ENCODE measurements around the gene UBR4. TPM values are rescaled to one million over a fixed set of nuclear protein-coding genes. Genes with fewer than 3 reads are reported as not detected.
A peak's percentile ranks its signal among the peaks of the same experiment; 100 is the strongest.

The UBR4 gene
- total and polyA plus RNA-seq, 12 donors, result 60.0 to 115 (median 90.6) TPM

GRCh38 chr1:19038096-19038495 is 172.0 kb downstream of the UBR4 start:
- H3K27ac ChIP-seq, result no peak overlapping the region
- DNase-seq, result no peak
- no peaks in the 10 kb centered on the region for H3K36me3 ChIP-seq
- H3K9me3 ChIP-seq, result no peaks in the 10 kb centered on the region
- H3K27me3 ChIP-seq, result peaks cover 0 to 74% (median 33%) of the 10 kb centered on the region in 7 donors
- no peak for ATAC-seq
- TF ChIP-seq, protein P1, sequence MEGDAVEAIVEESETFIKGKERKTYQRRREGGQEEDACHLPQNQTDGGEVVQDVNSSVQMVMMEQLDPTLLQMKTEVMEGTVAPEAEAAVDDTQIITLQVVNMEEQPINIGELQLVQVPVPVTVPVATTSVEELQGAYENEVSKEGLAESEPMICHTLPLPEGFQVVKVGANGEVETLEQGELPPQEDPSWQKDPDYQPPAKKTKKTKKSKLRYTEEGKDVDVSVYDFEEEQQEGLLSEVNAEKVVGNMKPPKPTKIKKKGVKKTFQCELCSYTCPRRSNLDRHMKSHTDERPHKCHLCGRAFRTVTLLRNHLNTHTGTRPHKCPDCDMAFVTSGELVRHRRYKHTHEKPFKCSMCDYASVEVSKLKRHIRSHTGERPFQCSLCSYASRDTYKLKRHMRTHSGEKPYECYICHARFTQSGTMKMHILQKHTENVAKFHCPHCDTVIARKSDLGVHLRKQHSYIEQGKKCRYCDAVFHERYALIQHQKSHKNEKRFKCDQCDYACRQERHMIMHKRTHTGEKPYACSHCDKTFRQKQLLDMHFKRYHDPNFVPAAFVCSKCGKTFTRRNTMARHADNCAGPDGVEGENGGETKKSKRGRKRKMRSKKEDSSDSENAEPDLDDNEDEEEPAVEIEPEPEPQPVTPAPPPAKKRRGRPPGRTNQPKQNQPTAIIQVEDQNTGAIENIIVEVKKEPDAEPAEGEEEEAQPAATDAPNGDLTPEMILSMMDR (IDR thresholded peaks at IDR 0.05), result no peak
- peaks cover 0 to 8% (median 0%) of the 10 kb centered on the region in 9 donors for H3K4me1 ChIP-seq
- intact Hi-C loops (cut with DNase I), result no loop called here
- 78 to 79% methylated on average over 5 of the region's 5 CpGs for WGBS, 2 donors
- H3K4me3 ChIP-seq, result no peak overlapping the region

- no peaks in the 10 kb centered on the region for H3K36me3 ChIP-seq
- WGBS, 2 donors, result 81 to 89% methylated on average over 4 of the region's 4 CpGs
Measured at GRCh38 chr1:19037659-19038058, 172.4 kb downstream of the UBR4 start.

GRCh38 chr1:19036813-19037605 is 173.1 kb downstream of the UBR4 start:
- Histone ChIP-seq H3K9me3 (no peaks in the 10 kb centered on the region), H3K27ac (no peak overlapping the region), H3K4me1 (peaks cover 0 to 8% (median 0%) of the 10 kb centered on the region in 9 donors), H3K27me3 (peaks cover 0 to 70% (median 23%) of the 10 kb centered on the region in 7 donors), H3K36me3 (no peaks in the 10 kb centered on the region), H3K4me3 (no peak overlapping the region)
- TF ChIP-seq, protein P1 (IDR thresholded peaks at IDR 0.05), result no peak
- intact Hi-C loops (cut with DNase I), result no loop called here
- DNase-seq (no peak), ATAC-seq (no peak)
- WGBS, 2 donors, result 85 to 86% methylated on average over 15 of the region's 15 CpGs

More at GRCh38 chr1:19037659-19038058, 172.4 kb downstream of the UBR4 start:
- TF ChIP-seq, protein P1 (IDR thresholded peaks at IDR 0.05), result no peak
- no peak overlapping the region for H3K27ac ChIP-seq
- H3K4me3 ChIP-seq, result no peak overlapping the region
- H3K4me1 ChIP-seq, result peaks cover 0 to 8% (median 0%) of the 10 kb centered on the region in 9 donors
- no peaks in the 10 kb centered on the region for H3K9me3 ChIP-seq
- intact Hi-C loops (cut with DNase I), result no loop called here
- ATAC-seq, result no peak
- H3K27me3 ChIP-seq, result peaks cover 0 to 74% (median 28%) of the 10 kb centered on the region in 7 donors
- DNase-seq, result no peak

GRCh38 chr1:19036041-19036812 is 173.8 kb downstream of the UBR4 start:
- H3K36me3 ChIP-seq, result no peaks in the 10 kb centered on the region
- 46 to 50% methylated on average over 17 of the region's 17 CpGs for WGBS, 2 donors
- no peak for DNase-seq
- ATAC-seq, result peak in 2 of 8 donors; percentile 30 to 36
- no peak overlapping the region for H3K27ac ChIP-seq
- H3K9me3 ChIP-seq, result no peaks in the 10 kb centered on the region
- peaks cover 0 to 8% (median 0%) of the 10 kb centered on the region in 9 donors for H3K4me1 ChIP-seq
- no peak overlapping the region for H3K4me3 ChIP-seq
- TF ChIP-seq, protein P1 (IDR thresholded peaks at IDR 0.05), result no peak
- intact Hi-C loops (cut with DNase I), result no loop called here
- H3K27me3 ChIP-seq, result peaks cover 0 to 62% (median 15%) of the 10 kb centered on the region in 7 donors

Data from heart right ventricle (tissue), 16 donors.